Ovary (tissue), 1 donor: Measurements from ENCODE around the gene BTBD10.

Experiments
- EP300 ChIP-seq: sonication (generic); formaldehyde crosslinking; IDR thresholded peaks from one replicate; pipeline ENCODE4 v1.6.1; 2017; ENCODE audit warnings: antibody characterized with exemption
- POLR2A ChIP-seq: fragments of 450-650 bp; IDR thresholded peaks from one replicate; pipeline ENCODE4 v1.6.1; 2017; ENCODE audit warnings: antibody characterized with exemption, mild to moderate bottlenecking, moderate library complexity

- TF ChIP-seq EP300 = no peak
- no peak for TF ChIP-seq POLR2A
These were observed 33.2 kb downstream of the BTBD10 start for GRCh38 chr11:13429836-13430235.
